Cardiac muscle cell (in vitro differentiated cells and primary cell): ENCODE results near the gene RADIL. TPM values are rescaled to one million over a fixed set of nuclear protein-coding genes. Genes with fewer than 3 reads are reported as not detected.

Experiments
- DNase-seq, 2 donors: peaks; one replicate each; pipeline versions ENCODE4 v3.0.0 to v3.0.0-alpha.2; 2010 to 2017; ENCODE audit warnings: low read depth in 1 of 2, low spot score in 1 of 2
- H3K27ac ChIP-seq: fragments of 200-600 bp; sonication (generic); 2 replicates; pipeline ENCODE4 v1.5.1; 2016
- H3K27me3 ChIP-seq: fragments of 200-600 bp; sonication (generic); 2 replicates; pipeline ENCODE4 v1.6.0; 2016; ENCODE audit warnings: control low read depth
- H3K36me3 ChIP-seq: fragments of 200-600 bp; sonication (generic); 2 replicates; pipeline ENCODE4 v1.5.1; 2016; ENCODE audit warnings: control low read depth
- H3K4me1 ChIP-seq: fragments of 200-600 bp; sonication (generic); 2 replicates; pipeline ENCODE4 v1.8.1; 2017; ENCODE audit warnings: low read depth, mild to moderate bottlenecking, mixed run types
- H3K4me3 ChIP-seq: fragments of 200-600 bp; sonication (generic); 2 replicates; pipeline ENCODE4 v1.5.1; 2016; ENCODE audit warnings: mild to moderate bottlenecking
- H3K9me3 ChIP-seq: fragments of 200-600 bp; sonication (generic); 2 replicates; pipeline ENCODE4 v1.5.1; 2017; ENCODE audit warnings: low read depth, mild to moderate bottlenecking, control low read depth
- polyA plus RNA-seq: library from polyadenylated mRNA; unstranded; fragments of >200 nt; fragmentation: Nextera tagmentation; extraction: Ambion mirVana; gene quantifications from 2 replicates; pipeline ENCODE4 v1.2.1, GENCODE V29; 2016
- total RNA-seq: library from RNA; depleted of rRNA; stranded (reverse); fragments of >200 nt; gene quantifications from 2 replicates; pipeline ENCODE4 v1.2.3, GENCODE V29; 2016
- TF ChIP-seq, protein P1 (sequence below): IDR thresholded peaks from 2 replicates; pipeline ENCODE4 v1.5.1; 2012; ENCODE audit warnings: low read depth, mild to moderate bottlenecking, low read length

The RADIL gene
- total and polyA plus RNA-seq, 2 experiments from 2014 or later: 41.6 to 110 TPM

DNA sequence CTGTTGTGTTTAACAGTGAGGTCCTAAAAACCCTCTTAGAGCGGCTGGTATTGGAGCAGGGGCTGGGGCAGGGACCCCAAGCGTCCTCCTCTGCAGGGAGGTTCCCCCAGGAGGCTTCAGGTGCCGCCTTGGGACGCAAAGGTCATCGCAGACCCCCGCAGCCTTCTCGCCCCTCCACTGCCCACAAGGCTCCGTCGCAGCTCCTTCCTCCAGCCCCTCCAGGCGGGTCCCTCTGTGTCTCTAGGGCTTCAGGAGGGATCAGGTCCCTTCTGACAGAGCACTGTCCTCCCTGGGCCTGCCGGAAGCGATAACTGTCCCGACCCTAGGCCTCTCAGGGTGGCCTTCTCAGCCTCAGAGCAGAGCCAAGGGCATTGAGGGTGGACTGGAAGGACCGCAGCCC lies 134.2 kb downstream of the RADIL start:
- TF ChIP-seq, protein P1, sequence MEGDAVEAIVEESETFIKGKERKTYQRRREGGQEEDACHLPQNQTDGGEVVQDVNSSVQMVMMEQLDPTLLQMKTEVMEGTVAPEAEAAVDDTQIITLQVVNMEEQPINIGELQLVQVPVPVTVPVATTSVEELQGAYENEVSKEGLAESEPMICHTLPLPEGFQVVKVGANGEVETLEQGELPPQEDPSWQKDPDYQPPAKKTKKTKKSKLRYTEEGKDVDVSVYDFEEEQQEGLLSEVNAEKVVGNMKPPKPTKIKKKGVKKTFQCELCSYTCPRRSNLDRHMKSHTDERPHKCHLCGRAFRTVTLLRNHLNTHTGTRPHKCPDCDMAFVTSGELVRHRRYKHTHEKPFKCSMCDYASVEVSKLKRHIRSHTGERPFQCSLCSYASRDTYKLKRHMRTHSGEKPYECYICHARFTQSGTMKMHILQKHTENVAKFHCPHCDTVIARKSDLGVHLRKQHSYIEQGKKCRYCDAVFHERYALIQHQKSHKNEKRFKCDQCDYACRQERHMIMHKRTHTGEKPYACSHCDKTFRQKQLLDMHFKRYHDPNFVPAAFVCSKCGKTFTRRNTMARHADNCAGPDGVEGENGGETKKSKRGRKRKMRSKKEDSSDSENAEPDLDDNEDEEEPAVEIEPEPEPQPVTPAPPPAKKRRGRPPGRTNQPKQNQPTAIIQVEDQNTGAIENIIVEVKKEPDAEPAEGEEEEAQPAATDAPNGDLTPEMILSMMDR: no peak
- H3K4me1 ChIP-seq: peaks cover 5% of the 10 kb centered on the region
- DNase-seq: no peak
- H3K4me3 ChIP-seq: no peak overlapping the region
- peak overlapping the region; percentile 35 for H3K27ac ChIP-seq
- H3K27me3 ChIP-seq: no peaks in the 10 kb centered on the region
- no peaks in the 10 kb centered on the region for H3K9me3 ChIP-seq
- peaks cover under 1% of the 10 kb centered on the region for H3K36me3 ChIP-seq

Other genes with a start within 250 kb of the RADIL start
- 26.8 and 55.0 TPM in 2 replicates for gene FOXK1, start 201.4 kb downstream of the RADIL start, total RNA-seq
- 8.7 and 14.4 TPM in 2 replicates for gene FOXK1, start 201.4 kb downstream of the RADIL start, polyA plus RNA-seq
- gene AP5Z1, start 108.1 kb downstream of the RADIL start, total RNA-seq: 21.1 and 22.1 TPM in 2 replicates
- 22.6 and 23.9 TPM in 2 replicates for gene AP5Z1, start 108.1 kb downstream of the RADIL start, polyA plus RNA-seq
- gene PAPOLB, start 21.7 kb downstream of the RADIL start, total RNA-seq: 0.28 and 0.39 TPM in 2 replicates
- gene PAPOLB, start 21.7 kb downstream of the RADIL start, polyA plus RNA-seq: not detected in 2 replicates
- not detected in 2 replicates for gene MMD2, start 75.5 kb upstream of the RADIL start, total RNA-seq
- not detected in 2 replicates for gene MMD2, start 75.5 kb upstream of the RADIL start, polyA plus RNA-seq
- 8.7 and 18.6 TPM in 2 replicates for gene RBAK, start 162.1 kb upstream of the RADIL start, total RNA-seq
- 7.7 and 11.4 TPM in 2 replicates for gene RBAK, start 162.1 kb upstream of the RADIL start, polyA plus RNA-seq